HG03558 (cell line): ENCODE data around the gene QPRT.
"Not testable (repeated sequence)": the region's sequence is repeated elsewhere in the genome, so short reads cannot be mapped to it uniquely, and the experiment has no call there.

Source experiments
- ATAC-seq: cut with Tn5 transposase; IDR thresholded peaks from one replicate; pipeline ENCODE4 v1.9.1; 2021; ENCODE audit warnings: moderate number of reproducible peaks; ENCODE audit not compliant: unreplicated experiment; ENCODE audit errors: extremely low read depth

Gene QPRT

GRCh38 chr16:29662000-29662728 is 16.8 kb upstream of the QPRT start:
- ATAC-seq: no peak

GRCh38 chr16:29662729-29663015 is 16.3 kb upstream of the QPRT start:
- no peak for ATAC-seq

DNA sequence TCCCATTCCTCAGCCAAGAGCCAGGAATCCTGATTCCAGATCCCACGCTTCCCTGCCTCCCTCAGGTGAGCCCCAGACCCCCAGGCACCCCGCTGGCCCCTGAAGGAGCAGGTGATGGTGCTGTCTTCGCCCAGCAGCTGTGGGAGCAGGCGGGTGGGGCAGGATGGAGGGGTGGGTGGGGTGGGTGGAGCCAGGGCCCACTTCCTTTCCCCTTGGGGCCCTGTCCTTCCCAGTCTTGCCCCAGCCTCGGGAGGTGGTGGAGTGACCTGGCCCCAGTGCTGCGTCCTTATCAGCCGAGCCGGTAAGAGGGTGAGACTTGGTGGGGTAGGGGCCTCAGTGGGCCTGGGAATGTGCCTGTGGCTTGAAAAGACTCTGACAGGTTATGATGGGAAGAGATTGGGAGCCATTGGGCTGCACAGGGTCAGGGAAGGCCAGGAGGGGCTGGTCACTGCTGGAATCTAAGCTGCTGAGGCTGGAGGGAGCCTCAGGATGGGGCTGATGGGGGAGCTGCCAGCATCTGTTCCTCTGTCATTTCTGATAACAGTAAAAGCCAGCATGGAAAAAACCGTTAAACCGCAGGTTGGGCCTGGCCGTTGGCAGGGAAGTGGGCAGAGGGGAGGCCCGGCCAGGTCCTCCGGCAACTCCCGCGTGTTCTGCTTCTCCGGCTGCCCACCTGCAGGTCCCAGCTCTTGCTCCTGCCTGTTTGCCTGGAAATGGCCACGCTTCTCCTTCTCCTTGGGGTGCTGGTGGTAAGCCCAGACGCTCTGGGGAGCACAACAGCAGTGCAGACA is 15.8 kb upstream of the QPRT start, which contains the start of gene SPN:
TSS of gene SPN (plus strand) at position 232 of the 791 bp plus-strand sequence. CDS start at position 714, 482 bp downstream.
- no peak for ATAC-seq

DNA sequence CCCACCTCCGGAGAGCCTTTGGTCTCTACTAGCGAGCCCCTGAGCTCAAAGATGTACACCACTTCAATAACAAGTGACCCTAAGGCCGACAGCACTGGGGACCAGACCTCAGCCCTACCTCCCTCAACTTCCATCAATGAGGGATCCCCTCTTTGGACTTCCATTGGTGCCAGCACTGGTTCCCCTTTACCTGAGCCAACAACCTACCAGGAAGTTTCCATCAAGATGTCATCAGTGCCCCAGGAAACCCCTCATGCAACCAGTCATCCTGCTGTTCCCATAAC is 15.2 kb upstream of the QPRT start:
- ATAC-seq: no peak

DNA sequence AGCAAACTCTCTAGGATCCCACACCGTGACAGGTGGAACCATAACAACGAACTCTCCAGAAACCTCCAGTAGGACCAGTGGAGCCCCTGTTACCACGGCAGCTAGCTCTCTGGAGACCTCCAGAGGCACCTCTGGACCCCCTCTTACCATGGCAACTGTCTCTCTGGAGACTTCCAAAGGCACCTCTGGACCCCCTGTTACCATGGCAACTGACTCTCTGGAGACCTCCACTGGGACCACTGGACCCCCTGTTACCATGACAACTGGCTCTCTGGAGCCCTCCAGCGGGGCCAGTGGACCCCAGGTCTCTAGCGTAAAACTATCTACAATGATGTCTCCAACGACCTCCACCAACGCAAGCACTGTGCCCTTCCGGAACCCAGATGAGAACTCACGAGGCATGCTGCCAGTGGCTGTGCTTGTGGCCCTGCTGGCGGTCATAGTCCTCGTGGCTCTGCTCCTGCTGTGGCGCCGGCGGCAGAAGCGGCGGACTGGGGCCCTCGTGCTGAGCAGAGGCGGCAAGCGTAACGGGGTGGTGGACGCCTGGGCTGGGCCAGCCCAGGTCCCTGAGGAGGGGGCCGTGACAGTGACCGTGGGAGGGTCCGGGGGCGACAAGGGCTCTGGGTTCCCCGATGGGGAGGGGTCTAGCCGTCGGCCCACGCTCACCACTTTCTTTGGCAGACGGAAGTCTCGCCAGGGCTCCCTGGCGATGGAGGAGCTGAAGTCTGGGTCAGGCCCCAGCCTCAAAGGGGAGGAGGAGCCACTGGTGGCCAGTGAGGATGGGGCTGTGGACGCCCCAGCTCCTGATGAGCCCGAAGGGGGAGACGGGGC is 14.7 kb upstream of the QPRT start:
- ATAC-seq: no peak

DNA sequence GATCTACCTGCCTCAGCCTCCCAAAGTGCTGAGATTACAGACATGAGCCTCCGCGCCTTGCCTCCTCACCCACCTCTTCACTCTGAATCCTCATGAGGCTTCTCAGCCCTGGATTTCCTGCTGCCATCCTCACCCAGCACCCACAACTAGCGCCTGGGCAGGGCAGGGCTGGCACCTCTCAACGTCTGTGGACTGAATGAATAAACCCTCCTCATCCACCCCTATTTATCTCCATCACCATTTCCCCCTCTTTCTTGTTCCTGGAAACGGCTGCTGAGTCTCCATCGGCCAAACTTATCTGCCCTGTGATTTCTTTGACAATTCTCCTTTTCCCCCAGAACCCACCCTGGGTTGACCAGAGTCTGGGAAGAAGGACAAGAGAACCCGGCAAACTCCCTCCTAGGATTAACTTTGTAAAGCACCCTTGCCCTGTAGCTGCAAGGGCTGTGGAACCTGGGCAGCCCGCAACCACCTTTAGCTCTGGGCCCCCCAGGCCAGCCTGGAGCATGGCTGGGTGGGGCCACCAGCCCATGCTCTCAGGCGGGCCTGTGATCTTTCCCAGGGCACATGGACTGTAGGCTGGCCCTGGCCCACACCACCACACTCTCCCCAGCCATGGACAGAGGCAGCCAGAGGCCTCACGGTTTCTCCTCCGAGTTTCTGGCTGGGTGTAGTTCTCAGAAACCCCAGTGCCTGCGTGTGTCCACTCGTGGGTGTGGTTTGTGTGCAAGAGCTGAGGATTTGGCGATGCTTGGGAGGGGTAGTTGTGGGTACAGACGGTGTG is 13.5 kb upstream of the QPRT start:
- ATAC-seq: no peak

DNA sequence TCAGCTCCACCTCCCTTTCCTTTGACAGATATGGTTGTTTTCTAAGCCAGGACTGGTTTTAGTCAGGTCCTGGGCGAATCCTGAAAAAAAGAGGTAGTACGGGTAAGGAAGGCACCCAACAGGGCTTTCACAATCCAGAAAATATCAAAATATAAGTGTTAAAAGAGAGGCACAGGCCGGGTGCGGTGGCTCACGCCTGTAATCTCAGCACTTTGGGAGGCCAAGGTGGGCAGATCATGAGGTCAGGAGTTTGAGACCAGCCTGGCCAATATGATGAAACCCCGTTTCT is 11.7 kb upstream of the QPRT start:
- not testable (repeated sequence) for ATAC-seq

GRCh38 chr16:29667755-29668154 is 11.2 kb upstream of the QPRT start:
- ATAC-seq: no peak

DNA sequence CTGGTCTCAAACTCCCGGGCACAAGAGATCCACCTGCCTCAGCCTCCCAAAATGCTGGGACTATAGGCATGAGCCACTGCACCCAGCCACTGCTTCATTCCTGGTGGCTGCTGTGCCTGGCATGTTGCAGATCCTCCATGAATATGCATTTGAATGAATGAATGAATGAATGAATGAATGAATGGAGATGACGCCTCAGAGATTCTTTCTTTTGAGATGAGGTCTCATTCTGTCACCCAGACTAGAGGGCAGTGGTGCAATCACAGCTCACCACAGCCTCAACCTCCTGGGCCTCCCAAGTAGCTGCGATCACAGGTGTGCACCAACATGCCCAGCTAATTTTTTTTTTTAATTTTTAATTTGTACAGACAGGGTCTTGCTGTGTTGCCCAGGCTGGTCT is 10.7 kb upstream of the QPRT start:
- no peak for ATAC-seq

GRCh38 chr16:29673501-29673900 is 5.5 kb upstream of the QPRT start:
- ATAC-seq: no peak

- ATAC-seq: no peak
These were observed 4.8 kb upstream of the QPRT start for GRCh38 chr16:29674188-29674587.

DNA sequence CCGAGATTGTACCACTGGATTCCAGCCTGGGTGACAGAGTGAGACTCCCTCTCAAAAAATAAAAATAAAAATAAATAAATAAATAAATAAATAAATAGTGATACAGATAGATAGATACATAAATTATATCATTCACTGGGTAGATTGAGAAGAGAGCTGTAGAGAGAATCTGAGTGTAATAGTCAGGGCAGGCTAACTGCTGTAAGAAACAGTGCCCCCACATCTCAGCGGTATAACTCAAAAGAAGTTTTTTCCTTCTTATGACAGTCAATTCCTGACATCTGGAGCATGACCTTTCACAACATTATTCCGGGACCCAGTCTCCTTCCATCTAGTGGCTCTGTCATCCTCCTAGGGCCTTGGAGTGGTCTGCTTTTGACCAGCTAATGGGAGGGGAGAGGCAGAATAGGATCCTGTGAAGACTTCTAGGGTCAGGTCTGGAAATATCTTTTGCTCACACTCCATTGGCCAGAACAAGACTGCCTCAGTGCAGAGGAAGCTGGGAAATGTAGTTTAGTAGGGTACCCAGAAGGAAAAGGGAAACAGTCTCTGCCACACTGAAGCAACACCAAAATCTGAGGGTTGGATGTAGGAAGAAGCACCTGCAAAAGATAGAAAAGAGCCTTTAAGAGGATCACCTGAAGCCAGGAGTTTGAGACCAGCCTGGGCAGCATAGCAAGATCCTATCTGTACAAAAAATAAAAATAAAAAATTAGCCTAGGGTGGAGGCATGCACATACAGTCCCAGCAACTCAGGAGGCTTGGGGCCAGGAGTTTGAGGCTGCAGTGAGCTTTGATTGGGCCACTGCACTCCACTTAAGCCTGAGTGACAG is 3.0 kb upstream of the QPRT start:
- ATAC-seq: no peak

- no peak for ATAC-seq
These were observed 1.8 kb upstream of the QPRT start for GRCh38 chr16:29676989-29677785.

DNA sequence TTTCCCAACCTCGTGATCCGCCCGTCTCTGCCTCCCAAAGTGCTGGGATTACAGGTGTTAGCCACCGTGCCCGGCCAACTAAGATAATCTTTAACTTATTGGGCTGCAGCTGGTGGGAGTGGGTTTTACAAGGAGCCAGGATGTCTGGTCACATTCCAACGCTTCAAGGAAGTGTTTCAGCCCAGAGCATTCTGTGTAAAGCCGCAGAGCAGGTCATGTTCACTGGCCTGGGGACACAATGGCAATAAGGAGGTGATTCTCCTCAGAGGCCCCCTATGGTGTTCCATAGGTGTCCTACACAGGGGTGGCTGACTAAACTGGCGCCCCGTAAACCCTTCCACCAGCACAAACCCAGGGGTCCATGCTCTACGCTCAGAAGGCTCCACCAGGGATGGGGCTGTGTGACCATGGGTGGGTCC is 1.2 kb downstream of the QPRT start:
- ATAC-seq: no peak

GRCh38 chr16:29683543-29684090 is 4.6 kb downstream of the QPRT start:
- ATAC-seq: no peak

- ATAC-seq: no peak
These were observed 5.7 kb downstream of the QPRT start for GRCh38 chr16:29684679-29685078.

DNA sequence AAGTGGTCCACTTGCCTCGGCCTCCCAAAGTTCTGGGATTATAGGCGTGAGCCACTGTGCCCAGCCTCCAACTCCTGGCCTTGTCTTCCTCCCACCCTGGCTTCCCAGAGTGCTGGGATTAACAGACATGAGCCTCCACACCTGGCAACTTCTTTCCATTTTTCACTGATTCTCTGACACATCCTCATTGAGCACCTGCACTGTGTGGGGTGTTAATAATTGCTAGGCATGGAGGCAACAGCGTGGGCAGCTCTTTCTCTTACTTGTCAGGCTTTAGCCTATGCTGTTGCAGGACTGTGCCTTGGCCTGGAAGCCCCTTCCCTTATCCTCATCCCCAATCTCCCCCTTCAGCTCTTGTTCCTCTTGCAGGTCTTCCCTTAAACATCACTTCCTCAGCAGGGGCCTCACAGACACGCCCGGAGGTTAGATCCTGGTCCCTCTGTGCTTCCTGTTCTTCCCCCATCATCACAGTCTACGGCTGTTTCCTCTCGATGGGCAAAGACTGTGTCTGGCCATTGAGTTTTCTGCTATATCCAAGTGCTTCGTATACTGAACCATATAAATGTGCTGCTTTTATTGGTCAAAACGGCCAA is 7.9 kb downstream of the QPRT start:
- no peak for ATAC-seq

GRCh38 chr16:29687755-29688154 is 8.8 kb downstream of the QPRT start:
- ATAC-seq: no peak
